ENCODE results near the gene PDE4A. TPM values are rescaled to one million over a fixed set of nuclear protein-coding genes. Genes with fewer than 3 reads are reported as not detected.
A peak's percentile ranks its signal among the peaks of the same experiment; 100 is the strongest.

PDE4A gene
- total and polyA plus RNA-seq, 2 of the 13 experiments (the other 11 are each of a cell fraction or from before 2014, with no cell fraction given) = 1.1 to 4.1 TPM

GRCh38 chr19:10402441-10403038, 17.8 kb upstream of the PDE4A start (continued):
- TF ChIP-seq ZNF574 (CRISPR knock-in tag; IDR thresholded peaks at IDR 0.05) (peak; percentile 45; the same call in 1 of the 2 replicates), ISX (CRISPR knock-in tag; conservative IDR thresholded peaks at IDR 0.05) (no peak), ZNF280D (CRISPR knock-in tag; IDR thresholded peaks at IDR 0.05) (0 out of 2 replicates have a peak, but pooled peaks have one; percentile 17), HBP1 (CRISPR knock-in tag; IDR thresholded peaks at IDR 0.05; ENCODE audit: low read depth) (0 out of 2 replicates have a peak, but pooled peaks have one; percentile 47), ZNF687 (CRISPR knock-in tag; IDR thresholded peaks at IDR 0.05) (no peak; the same call in 1 of the 2 replicates), KDM2A (CRISPR knock-in tag; IDR thresholded peaks at IDR 0.05; ENCODE audit: borderline replicate concordance, low read depth) (0 out of 2 replicates have a peak, but pooled peaks have one; percentile 35), ESRRA (CRISPR knock-in tag; IDR thresholded peaks at IDR 0.05; ENCODE audit: low read depth) (no peak), CEBPG (CRISPR knock-in tag; IDR thresholded peaks at IDR 0.05) (no peak), PITX1 (CRISPR knock-in tag; IDR thresholded peaks at IDR 0.05) (no peak), ZNF629 (CRISPR knock-in tag; conservative IDR thresholded peaks at IDR 0.05) (peak; percentile 71), POLR2A (IDR thresholded peaks at IDR 0.05; ENCODE audit: insufficient read depth in 1 of 2, low read depth in 2 of 2, low read length in 2 of 2) (peak; percentile 30 to 33; a peak in 2 of 4 replicates), ZFX (CRISPR knock-in tag; IDR thresholded peaks at IDR 0.05; ENCODE audit: low read depth) (0 out of 2 replicates have a peak, but pooled peaks have one; percentile 20), GABPA (IDR thresholded peaks at IDR 0.05; ENCODE audit: low read depth, low read length) (peak; percentile 61), GABPA (CRISPR knock-in tag; IDR thresholded peaks at IDR 0.05; ENCODE audit: low read depth) (peak; percentile 90), MXD4 (CRISPR knock-in tag; IDR thresholded peaks at IDR 0.05) (peak; percentile 30; the same call in 1 of the 2 replicates), NFE2L1 (CRISPR knock-in tag; IDR thresholded peaks at IDR 0.05; ENCODE audit: borderline replicate concordance) (no peak), MYC (CRISPR knock-in tag; IDR thresholded peaks at IDR 0.05; ENCODE audit: borderline replicate concordance) (peak; percentile 29; the same call in 1 of the 2 replicates), ZNF773 (CRISPR knock-in tag; IDR thresholded peaks at IDR 0.05; ENCODE audit: borderline replicate concordance) (no peak), ELF1 (CRISPR knock-in tag; IDR thresholded peaks at IDR 0.05) (peak; percentile 60)
